ENCODE measurements around the gene ALDH4A1. TPM values are rescaled to one million over a fixed set of nuclear protein-coding genes. Genes with fewer than 3 reads are reported as not detected.
"Not testable (repeated sequence)": the region's sequence is repeated elsewhere in the genome, so short reads cannot be mapped to it uniquely, and the experiment has no call there.

The ALDH4A1 gene
- total RNA-seq, 1 donor, result 28.6 TPM

- no peak for DNase-seq (ENCODE audit: insufficient read length, low spot score, missing footprints)
- Histone ChIP-seq H3K9me3 (ENCODE audit: low read depth, low read length) (no peaks in the 10 kb centered on the region), H3K4me1 (ENCODE audit: insufficient read depth, low read length) (no peaks in the 10 kb centered on the region), H3K79me2 (ENCODE audit: insufficient read depth, low read length) (no peaks in the 10 kb centered on the region), H4K20me1 (ENCODE audit: insufficient read depth, low read length) (no peaks in the 10 kb centered on the region), H3K27ac (ENCODE audit: low read depth, low read length) (no peak overlapping the region), H3K27me3 (ENCODE audit: insufficient read depth, low read length) (no peaks in the 10 kb centered on the region), H3K4me3 (ENCODE audit: insufficient read depth, low read length) (no peak overlapping the region), H3K4me2 (ENCODE audit: insufficient read depth, low read length) (no peak overlapping the region), H2AFZ (ENCODE audit: low read length) (no peak overlapping the region), H3K36me3 (ENCODE audit: insufficient read depth, low read length) (no peaks in the 10 kb centered on the region)
- no peak for TF ChIP-seq CTCF (IDR thresholded peaks at IDR 0.05; ENCODE audit: extremely low read depth, low read depth, low read length)
These were observed 62.2 kb downstream of the ALDH4A1 start for GRCh38 chr1:18840145-18840544.

GRCh38 chr1:18836654-18837053, 65.7 kb downstream of the ALDH4A1 start:
- Histone ChIP-seq H3K9me3 (ENCODE audit: low read depth, low read length) (no peaks in the 10 kb centered on the region), H3K36me3 (ENCODE audit: insufficient read depth, low read length) (no peaks in the 10 kb centered on the region), H3K27me3 (ENCODE audit: insufficient read depth, low read length) (peaks cover 4% of the 10 kb centered on the region), H3K4me1 (ENCODE audit: insufficient read depth, low read length) (no peaks in the 10 kb centered on the region), H3K27ac (ENCODE audit: low read depth, low read length) (no peak overlapping the region), H4K20me1 (ENCODE audit: insufficient read depth, low read length) (no peaks in the 10 kb centered on the region), H3K4me2 (ENCODE audit: insufficient read depth, low read length) (no peak overlapping the region), H3K79me2 (ENCODE audit: insufficient read depth, low read length) (no peaks in the 10 kb centered on the region), H3K4me3 (ENCODE audit: insufficient read depth, low read length) (no peak overlapping the region), H2AFZ (ENCODE audit: low read length) (no peak overlapping the region)
- TF ChIP-seq CTCF (IDR thresholded peaks at IDR 0.05; ENCODE audit: extremely low read depth, low read depth, low read length), result no peak
- no peak for DNase-seq (ENCODE audit: insufficient read length, low spot score, missing footprints)

- H3K4me3 ChIP-seq (ENCODE audit: insufficient read depth, low read length); H3K27ac ChIP-seq (ENCODE audit: low read depth, low read length); H4K20me1 ChIP-seq (ENCODE audit: insufficient read depth, low read length); H3K79me2 ChIP-seq (ENCODE audit: insufficient read depth, low read length); H3K9me3 ChIP-seq (ENCODE audit: low read depth, low read length); H2AFZ ChIP-seq (ENCODE audit: low read length); H3K27me3 ChIP-seq (ENCODE audit: insufficient read depth, low read length); H3K36me3 ChIP-seq (ENCODE audit: insufficient read depth, low read length); H3K4me1 ChIP-seq (ENCODE audit: insufficient read depth, low read length); H3K4me2 ChIP-seq (ENCODE audit: insufficient read depth, low read length); DNase-seq (ENCODE audit: insufficient read length, low spot score, missing footprints): not testable (repeated sequence)
These were observed 70.0 kb downstream of the ALDH4A1 start for GRCh38 chr1:18832319-18832718.

- Histone ChIP-seq H3K27ac (ENCODE audit: low read depth, low read length) (no peak overlapping the region), H3K27me3 (ENCODE audit: insufficient read depth, low read length) (peaks cover 4% of the 10 kb centered on the region)
These were observed 70.7 kb downstream of the ALDH4A1 start for GRCh38 chr1:18831656-18832055.

More at GRCh38 chr1:18831656-18832055, 70.7 kb downstream of the ALDH4A1 start:
- H3K4me1 ChIP-seq (ENCODE audit: insufficient read depth, low read length), result no peaks in the 10 kb centered on the region
- no peak overlapping the region for H3K4me3 ChIP-seq (ENCODE audit: insufficient read depth, low read length)
- no peaks in the 10 kb centered on the region for H3K79me2 ChIP-seq (ENCODE audit: insufficient read depth, low read length)
- DNase-seq (ENCODE audit: insufficient read length, low spot score, missing footprints), result no peak
- H4K20me1 ChIP-seq (ENCODE audit: insufficient read depth, low read length), result no peaks in the 10 kb centered on the region
- H3K36me3 ChIP-seq (ENCODE audit: insufficient read depth, low read length), result no peaks in the 10 kb centered on the region
- no peak overlapping the region for H2AFZ ChIP-seq (ENCODE audit: low read length)
- TF ChIP-seq CTCF (IDR thresholded peaks at IDR 0.05; ENCODE audit: extremely low read depth, low read depth, low read length), result no peak
- no peak overlapping the region for H3K4me2 ChIP-seq (ENCODE audit: insufficient read depth, low read length)
- H3K9me3 ChIP-seq (ENCODE audit: low read depth, low read length), result no peaks in the 10 kb centered on the region

Data from osteoblast (primary cell).